Pancreas (tissue), 10 donors: Measurements from ENCODE around the gene CHST11. TPM values are rescaled to one million over a fixed set of nuclear protein-coding genes. Genes with fewer than 3 reads are reported as not detected.
A peak's percentile ranks its signal among the peaks of the same experiment; 100 is the strongest.

Source experiments
- ATAC-seq, 4 donors: fragments of 200-7000 bp; cut with Tn5 transposase; one replicate each; pipeline versions ENCODE4 v1.8.0 to v1.9.1; 2020; ENCODE audit warnings: mild to moderate bottlenecking in 4 of 4, moderate library complexity in 4 of 4
- DNase-seq, 6 donors: peaks; one replicate each; pipeline ENCODE4 v3.0.0-alpha.2; 2020
- FAIRE-seq: peaks from 2 replicates; lab custom pipeline; 2012; peaks lifted over from hg19 to GRCh38; lab: Jason Lieb, UNC
- H3K27ac ChIP-seq, 4 donors: fragments of 200-600 bp; sonication (generic); 1 replicate in 3 of 4; 2 replicates in 1 of 4; pipeline versions ENCODE4 v1.5.0 to v1.8.0; 2020
- H3K27me3 ChIP-seq, 4 donors: fragments of 200-600 bp; one replicate each; pipeline ENCODE4 v1.8.0; 2021
- H3K36me3 ChIP-seq, 3 donors: fragments of 200-600 bp; sonication (generic) in 1 of 3; one replicate each; pipeline versions ENCODE4 v1.5.0 to v1.8.0; 2020 to 2021
- H3K4me1 ChIP-seq, 3 donors: fragments of 200-600 bp; one replicate each; pipeline ENCODE4 v1.8.0; 2021
- H3K4me3 ChIP-seq, 4 donors: fragments of 200-600 bp; sonication (generic) in 2 of 4; one replicate each; pipeline versions ENCODE4 v1.5.0 to v1.8.0; 2020 to 2021
- H3K9me3 ChIP-seq, 4 donors: fragments of 200-600 bp; one replicate each; pipeline ENCODE4 v1.8.0; 2021
- WGBS, 2 donors: extraction: QIAGEN DNeasy Blood & Tissue Kit; methylation state at CpG; one replicate each; pipeline ENCODE4 v1.1.7; 2013; 5-methylcytosine and 5-hydroxymethylcytosine counted together
- intact Hi-C, 3 donors: fragments of 100-400 bp; cut with DNase I; formaldehyde crosslinking; loops; one replicate each; pipeline versions ENCODE4 v1.11.1 to v1.14.2; 2022
- polyA plus RNA-seq, 2 donors: library from polyadenylated mRNA; stranded (reverse); fragments of 200-250 nt; gene quantifications; one replicate each; pipeline ENCODE4 v1.2.3, GENCODE V29; 2013
- total RNA-seq, 6 donors: library from RNA; stranded (reverse); fragmentation: NEBNext Ultra II Directional in 4 of 6; extraction: Animal tissue kit (Norgen Biotek cat#: 25700) in 4 of 6; gene quantifications; one replicate each; pipeline versions ENCODE4 v1.2.1 to v1.2.4, GENCODE V29; 2021 to 2023
- TF ChIP-seq, protein P1 (sequence below), 4 donors: fragments of 200-600 bp; sonication (generic) in 3 of 4; IDR thresholded peaks; one replicate each; pipeline versions ENCODE4 v1.5.0 to v1.8.0; 2021; ENCODE audit warnings: antibody characterized with exemption in 4 of 4
- donor health status: healthy with polysubstance abuse.
- donor health status: DM: no; HTN: no; CAD: no; lungs with moderate emphysema.
- donor health status: DM: no; HTN: no; CAD: no.
- donor health status: control.
- donor health status: control.
- donor health status: Bipolar disorder and iron deficiency.
- donor health status: DM: yes; HTN: yes; CAD: no.
- donor health status: DM: no; HTN: no; CAD: no.
- donor health status: DM: no; HTN: no; CAD: no.
- donor health status: DM: yes; HTN: yes; CAD: no.

CHST11 gene
- total and polyA plus RNA-seq, 8 donors = 1.1 to 14.8 (median 7.8) TPM

DNA sequence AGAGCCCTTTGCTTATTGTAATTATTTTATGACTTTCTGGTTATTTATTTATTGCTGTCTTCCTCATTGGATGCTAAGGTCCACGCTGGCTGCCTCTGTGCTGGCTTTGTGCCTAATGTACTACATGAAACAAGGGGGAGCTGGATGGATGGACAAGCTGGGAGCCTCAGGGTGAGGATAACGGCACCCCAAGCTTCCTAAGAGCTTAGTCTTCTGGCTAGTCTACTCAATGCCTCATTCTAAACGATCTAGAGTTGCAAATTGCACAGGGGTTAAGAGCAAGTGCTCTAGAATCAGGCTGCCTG is 172.0 kb downstream of the CHST11 start:
- no peak for ATAC-seq
- intact Hi-C loops = no loop called here
- no peaks in the 10 kb centered on the region for H3K4me1 ChIP-seq

DNA sequence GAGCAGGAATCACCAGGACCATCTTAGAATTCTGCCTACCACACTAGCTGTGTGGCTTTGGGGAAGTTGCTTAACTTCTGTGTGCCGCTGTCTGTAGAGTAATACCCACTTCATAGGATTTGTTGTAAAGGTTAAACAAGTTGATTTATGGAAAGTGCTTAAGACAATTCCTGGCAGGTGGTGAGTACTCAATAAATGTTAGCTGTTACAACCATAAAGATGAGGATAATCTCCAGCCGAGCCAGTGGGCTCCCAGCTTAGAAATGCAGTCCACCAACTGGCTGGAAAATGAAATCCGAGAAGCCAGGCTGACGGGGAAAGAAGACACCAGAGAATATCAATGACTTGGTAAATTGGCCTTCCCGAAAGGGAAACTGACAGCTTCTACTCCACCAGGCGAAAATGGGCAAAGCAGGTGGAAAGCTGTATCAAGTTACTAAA is 173.5 kb downstream of the CHST11 start:
- Histone ChIP-seq H3K27ac (no peak overlapping the region), H3K4me1 (no peaks in the 10 kb centered on the region), H3K9me3 (no peaks in the 10 kb centered on the region), H3K4me3 (no peak overlapping the region), H3K36me3 (no peaks in the 10 kb centered on the region), H3K27me3 (no peaks in the 10 kb centered on the region)
- no peak for ATAC-seq
- no peak for FAIRE-seq
- intact Hi-C loops = no loop called here
- TF ChIP-seq, protein P1, sequence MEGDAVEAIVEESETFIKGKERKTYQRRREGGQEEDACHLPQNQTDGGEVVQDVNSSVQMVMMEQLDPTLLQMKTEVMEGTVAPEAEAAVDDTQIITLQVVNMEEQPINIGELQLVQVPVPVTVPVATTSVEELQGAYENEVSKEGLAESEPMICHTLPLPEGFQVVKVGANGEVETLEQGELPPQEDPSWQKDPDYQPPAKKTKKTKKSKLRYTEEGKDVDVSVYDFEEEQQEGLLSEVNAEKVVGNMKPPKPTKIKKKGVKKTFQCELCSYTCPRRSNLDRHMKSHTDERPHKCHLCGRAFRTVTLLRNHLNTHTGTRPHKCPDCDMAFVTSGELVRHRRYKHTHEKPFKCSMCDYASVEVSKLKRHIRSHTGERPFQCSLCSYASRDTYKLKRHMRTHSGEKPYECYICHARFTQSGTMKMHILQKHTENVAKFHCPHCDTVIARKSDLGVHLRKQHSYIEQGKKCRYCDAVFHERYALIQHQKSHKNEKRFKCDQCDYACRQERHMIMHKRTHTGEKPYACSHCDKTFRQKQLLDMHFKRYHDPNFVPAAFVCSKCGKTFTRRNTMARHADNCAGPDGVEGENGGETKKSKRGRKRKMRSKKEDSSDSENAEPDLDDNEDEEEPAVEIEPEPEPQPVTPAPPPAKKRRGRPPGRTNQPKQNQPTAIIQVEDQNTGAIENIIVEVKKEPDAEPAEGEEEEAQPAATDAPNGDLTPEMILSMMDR (IDR thresholded peaks at IDR 0.05) = no peak
- DNase-seq = no peak
- WGBS, 2 donors = 79 to 90% methylated on average over 6 of the region's 6 CpGs

More for the DNA sequence above, 172.0 kb downstream of the CHST11 start:
- no peak for FAIRE-seq
- DNase-seq = no peak
- Histone ChIP-seq H3K4me3 (no peak overlapping the region), H3K36me3 (no peaks in the 10 kb centered on the region), H3K27ac (no peak overlapping the region), H3K9me3 (no peaks in the 10 kb centered on the region), H3K27me3 (no peaks in the 10 kb centered on the region)
- 74 to 77% methylated on average over 3 of the region's 3 CpGs for WGBS, 2 donors
- TF ChIP-seq, protein P1 (IDR thresholded peaks at IDR 0.05) = no peak

DNA sequence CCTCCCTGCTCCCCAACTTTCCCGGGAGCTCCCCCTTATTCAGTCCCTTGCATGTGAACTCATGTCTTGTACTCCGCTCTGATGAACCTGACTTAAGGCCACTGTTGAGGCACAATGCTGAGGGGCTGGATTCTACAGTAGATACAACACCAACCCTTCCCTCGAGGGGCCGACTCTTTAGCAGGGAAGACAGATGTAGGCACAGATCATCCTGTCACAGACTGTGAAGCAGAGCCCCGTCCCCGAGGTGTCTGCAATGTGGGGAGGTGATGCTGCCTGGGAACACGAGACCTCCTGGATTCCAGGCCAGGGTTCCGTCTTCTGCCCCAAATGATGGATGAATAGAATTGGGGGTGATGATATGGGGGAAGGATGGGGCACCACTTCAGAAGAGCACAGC is 175.1 kb downstream of the CHST11 start:
- Histone ChIP-seq H3K27me3 (no peaks in the 10 kb centered on the region), H3K4me3 (no peak overlapping the region), H3K27ac (no peak overlapping the region), H3K4me1 (no peaks in the 10 kb centered on the region), H3K9me3 (no peaks in the 10 kb centered on the region), H3K36me3 (no peaks in the 10 kb centered on the region)
- no peak for DNase-seq
- FAIRE-seq = no peak
- WGBS, 2 donors = 89 to 95% methylated on average over 8 of the region's 8 CpGs
- TF ChIP-seq, protein P1 (IDR thresholded peaks at IDR 0.05) = no peak
- intact Hi-C loops = no loop called here
- no peak for ATAC-seq

DNA sequence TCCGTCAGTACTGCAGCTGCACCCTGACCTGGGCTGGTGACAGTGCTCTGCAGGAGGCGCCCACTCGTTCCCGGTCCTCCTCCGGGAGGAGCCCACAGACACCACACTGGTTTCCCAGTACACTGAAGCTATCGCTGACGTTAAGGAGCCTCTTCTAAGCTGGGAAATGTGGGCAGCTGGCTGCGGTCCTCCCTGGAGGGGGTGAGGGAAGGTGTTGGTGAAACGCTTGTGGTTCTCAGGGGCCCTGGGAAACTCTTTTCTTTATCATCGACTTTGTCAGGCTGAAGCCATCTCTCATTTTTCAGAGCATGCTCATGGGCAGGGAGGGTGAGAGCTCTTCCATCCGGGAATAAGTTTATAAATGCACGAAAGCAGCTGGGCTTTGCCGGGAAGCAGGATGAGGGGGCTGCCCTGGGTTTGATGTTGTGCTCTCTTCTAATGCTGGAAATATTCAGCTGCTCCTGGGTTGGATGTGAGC is 176.0 kb downstream of the CHST11 start:
- WGBS, 2 donors = 59 to 71% methylated on average over 13 of the region's 13 CpGs
- TF ChIP-seq, protein P1 (IDR thresholded peaks at IDR 0.05) = no peak
- no peaks in the 10 kb centered on the region for H3K36me3 ChIP-seq
- H3K27me3 ChIP-seq = no peaks in the 10 kb centered on the region
- no peaks in the 10 kb centered on the region for H3K4me1 ChIP-seq
- H3K27ac ChIP-seq = no peak overlapping the region
- H3K4me3 ChIP-seq = no peak overlapping the region
- peak in 2 of 4 donors; percentile 17 to 27 for ATAC-seq
- FAIRE-seq = no peak
- DNase-seq = no peak
- intact Hi-C loops = no loop called here
- H3K9me3 ChIP-seq = no peaks in the 10 kb centered on the region

DNA sequence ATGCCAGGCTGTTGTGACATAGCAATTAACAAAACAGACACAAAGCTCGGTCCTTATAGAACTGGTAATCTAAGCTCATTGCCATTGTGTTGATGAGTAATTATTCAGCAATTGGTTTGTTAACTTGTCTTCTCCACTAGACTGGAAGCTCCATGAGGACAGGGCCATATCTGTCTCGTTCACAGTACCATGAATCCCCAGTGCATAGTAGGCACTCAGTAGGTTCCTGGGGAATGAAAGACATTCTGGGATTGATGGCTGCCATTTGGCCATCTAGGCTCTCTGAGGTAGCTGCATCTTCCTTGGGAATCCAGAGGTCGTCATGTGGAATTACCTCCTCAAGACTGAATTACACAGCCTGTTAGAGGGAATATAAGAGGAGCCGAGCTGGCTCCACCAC is 177.3 kb downstream of the CHST11 start:
- ATAC-seq = no peak
- Histone ChIP-seq H3K4me1 (no peaks in the 10 kb centered on the region), H3K4me3 (no peak overlapping the region), H3K27ac (no peak overlapping the region), H3K9me3 (no peaks in the 10 kb centered on the region), H3K36me3 (no peaks in the 10 kb centered on the region), H3K27me3 (no peaks in the 10 kb centered on the region)
- DNase-seq = no peak
- 94% methylated on average over 4 of the region's 4 CpGs for WGBS, 2 donors
- TF ChIP-seq, protein P1 (IDR thresholded peaks at IDR 0.05) = no peak
- intact Hi-C loops = no loop called here
- no peak for FAIRE-seq
